SK-MEL-5 (cell line): Measurements from ENCODE around the gene PTPRG. TPM values are rescaled to one million over a fixed set of nuclear protein-coding genes. Genes with fewer than 3 reads are reported as not detected.

Source experiments
- DNase-seq: peaks from one replicate; pipeline ENCODE4 v3.0.0-alpha.2; 2016; ENCODE audit warnings: low read depth, low spot score
- in situ Hi-C: cut with HindIII; loops from 2 replicates; pipeline ENCODE4 v1.10.0; 2016; ENCODE audit warnings: low sequenced_read_pairs, high pct_unique_total_duplicates, low pct_unique_long_range_greater_than_20kb
- total RNA-seq: library from RNA; depleted of rRNA; stranded (reverse); fragments of >200 nt; shearing (Covaris generic); gene quantifications from 2 replicates; pipeline ENCODE4 v1.2.3, GENCODE V29; 2014

The PTPRG gene
- total RNA-seq, 1 experiment from 2014 or later, result 35.3 TPM

DNA sequence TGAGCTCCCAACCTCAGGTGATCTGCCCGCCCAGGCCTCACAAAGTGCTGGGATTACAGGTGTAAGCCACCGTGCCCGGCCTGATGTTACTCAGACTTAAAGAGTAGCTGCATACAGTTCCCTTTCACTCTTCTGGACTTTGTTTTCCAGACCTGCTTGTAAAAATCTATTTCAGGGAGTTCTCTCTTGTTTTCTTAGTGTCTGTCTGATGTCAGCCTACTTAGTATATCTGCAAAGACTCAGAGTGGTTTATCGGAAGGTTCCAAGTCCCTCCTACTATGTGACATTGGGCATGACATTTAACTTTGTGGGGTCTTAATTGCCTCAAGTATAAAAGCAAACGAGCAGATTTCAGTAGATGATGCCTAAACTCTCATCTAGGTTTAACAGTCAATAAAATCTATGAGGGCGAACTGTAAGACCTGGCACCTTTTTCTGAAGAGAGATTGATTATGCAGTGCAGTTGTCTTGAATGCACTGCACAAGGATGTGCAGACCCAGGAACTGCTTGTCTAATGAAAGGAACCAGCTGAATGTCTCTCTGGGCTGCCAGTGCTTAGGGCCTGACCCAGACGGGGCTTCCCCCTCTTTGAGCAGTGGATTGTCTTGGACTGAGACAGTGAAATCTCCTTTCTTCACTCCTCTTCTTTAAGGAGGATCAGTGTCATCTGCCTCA is 301.4 kb downstream of the PTPRG start:
- in situ Hi-C loops, result no loop called here
- no peak for DNase-seq

DNA sequence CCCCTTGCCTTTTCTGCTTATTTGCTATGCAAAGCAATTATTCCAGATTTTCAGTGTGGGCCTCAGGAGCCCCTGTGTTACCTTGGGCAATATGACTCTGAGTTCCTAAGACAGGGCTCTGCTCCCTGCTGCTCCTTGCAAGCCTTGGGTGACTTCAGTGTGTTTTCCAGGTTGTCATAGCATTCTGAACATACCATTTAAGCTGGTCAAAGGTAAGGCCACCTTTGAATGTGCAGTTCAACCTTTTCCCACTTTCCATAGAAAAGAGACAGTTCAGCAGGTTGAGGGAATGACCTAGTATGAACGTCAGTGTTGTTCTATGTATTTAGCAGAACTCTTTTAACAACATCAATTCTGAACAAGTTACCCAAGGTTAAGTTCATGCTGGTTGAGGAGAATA is 302.2 kb downstream of the PTPRG start:
- DNase-seq, result no peak
- in situ Hi-C loops, result no loop called here

GRCh38 chr3:61864886-61865285 is 303.5 kb downstream of the PTPRG start:
- in situ Hi-C loops, result no loop called here
- DNase-seq, result no peak

- in situ Hi-C loops, result no loop called here
- no peak for DNase-seq
Observed at GRCh38 chr3:61865466-61866152, 304.2 kb downstream of the PTPRG start.

DNA sequence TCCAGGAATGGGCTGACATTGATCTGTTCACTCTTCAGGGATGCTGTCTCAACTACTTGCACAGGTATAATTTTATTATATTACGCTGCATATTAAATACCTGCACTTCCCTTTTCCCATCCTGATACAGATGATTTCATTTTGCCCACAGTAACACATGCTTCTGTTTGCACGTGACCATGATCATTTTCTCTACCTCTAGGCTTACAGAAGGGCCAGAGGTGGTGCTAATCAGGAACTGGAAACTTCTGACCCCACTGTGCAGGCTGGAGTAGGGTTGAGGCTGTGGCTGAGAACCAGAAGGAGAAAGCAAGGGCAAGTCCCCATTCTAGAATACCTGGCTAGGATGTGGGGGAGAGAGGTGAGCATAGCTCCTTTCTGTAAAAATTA is 304.8 kb downstream of the PTPRG start:
- in situ Hi-C loops, result no loop called here
- no peak for DNase-seq

- in situ Hi-C loops, result no loop called here
- DNase-seq, result no peak
Observed at GRCh38 chr3:61866961-61867461, 305.6 kb downstream of the PTPRG start.

GRCh38 chr3:61868499-61868898 is 307.1 kb downstream of the PTPRG start:
- in situ Hi-C loops, result no loop called here
- no peak for DNase-seq

DNA sequence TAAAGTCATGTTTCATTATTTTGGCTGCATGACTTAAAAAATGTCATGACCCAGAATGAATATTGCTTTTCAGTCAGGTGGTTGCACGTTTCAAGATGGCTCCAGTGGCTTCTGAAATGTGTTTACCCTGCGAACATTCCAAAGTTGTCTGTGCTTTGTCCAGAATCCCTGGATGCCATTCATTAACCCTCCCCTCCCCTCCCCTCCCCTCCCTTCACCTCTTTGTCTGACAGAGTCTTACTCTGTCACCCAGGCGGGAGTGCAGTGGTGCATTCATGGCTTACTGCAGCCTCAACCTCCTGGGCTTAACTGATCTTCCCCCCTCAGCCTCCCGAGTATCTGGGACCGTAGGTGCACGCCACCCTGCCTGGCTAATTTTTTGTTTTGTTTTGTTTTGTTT is 308.0 kb downstream of the PTPRG start:
- in situ Hi-C loops, result no loop called here
- DNase-seq, result no peak

GRCh38 chr3:61871644-61872043 is 310.3 kb downstream of the PTPRG start:
- in situ Hi-C loops, result no loop called here
- no peak for DNase-seq

DNA sequence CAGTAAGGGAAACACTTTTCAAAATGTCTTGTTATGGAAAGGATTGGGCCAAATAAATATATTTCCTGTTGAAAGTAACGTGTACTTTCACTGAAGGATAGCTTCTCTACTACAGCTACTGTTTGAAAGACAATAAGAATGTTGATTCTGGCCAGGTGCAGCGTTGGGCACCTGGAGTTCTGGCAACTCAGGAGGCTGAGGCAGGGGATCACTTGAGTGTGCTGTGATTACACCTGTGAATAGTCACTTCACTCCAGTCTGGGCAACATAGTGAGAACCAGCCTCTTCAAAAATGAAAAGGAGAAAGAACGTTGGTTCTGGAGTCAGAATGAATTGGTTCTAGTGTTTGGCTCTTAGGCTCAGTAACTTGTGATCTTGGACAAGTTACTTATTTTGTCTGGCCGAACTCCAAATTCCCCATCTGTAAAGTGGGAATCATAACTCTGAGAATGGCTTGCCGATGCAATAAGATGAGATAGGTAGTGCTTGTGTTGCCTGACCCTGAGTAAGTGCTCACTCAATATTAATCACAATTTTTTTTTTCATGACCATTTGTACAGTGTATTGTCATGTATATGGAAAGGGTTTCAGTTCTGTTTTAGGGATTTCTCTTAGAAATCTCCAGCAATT is 310.8 kb downstream of the PTPRG start:
- in situ Hi-C loops, result no loop called here
- DNase-seq, result no peak

GRCh38 chr3:61875046-61875844 is 313.9 kb downstream of the PTPRG start:
- no peak for DNase-seq
- in situ Hi-C loops, result no loop called here

- DNase-seq, result no peak
- in situ Hi-C loops, result no loop called here
Observed at GRCh38 chr3:61875976-61876671, 314.8 kb downstream of the PTPRG start.

DNA sequence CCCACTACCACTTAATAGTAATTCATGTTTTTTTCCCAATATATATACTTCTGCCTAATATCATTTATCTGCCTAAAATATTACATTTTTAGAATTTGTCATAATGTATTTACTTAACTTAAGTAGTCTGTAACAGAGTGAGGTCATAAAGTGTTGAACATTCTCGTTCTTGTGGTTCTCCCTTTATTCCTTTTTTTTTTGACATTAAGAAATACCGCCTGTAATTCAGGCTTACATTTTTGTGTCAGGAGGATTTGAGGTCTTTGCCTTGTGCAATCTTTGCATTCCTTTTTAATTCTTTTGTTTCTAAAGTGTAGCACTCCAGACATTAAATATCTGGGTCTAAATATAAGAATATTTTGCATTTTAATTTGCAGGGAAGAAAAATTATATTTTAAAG is 315.4 kb downstream of the PTPRG start:
- no peak for DNase-seq
- in situ Hi-C loops, result no loop called here

DNA sequence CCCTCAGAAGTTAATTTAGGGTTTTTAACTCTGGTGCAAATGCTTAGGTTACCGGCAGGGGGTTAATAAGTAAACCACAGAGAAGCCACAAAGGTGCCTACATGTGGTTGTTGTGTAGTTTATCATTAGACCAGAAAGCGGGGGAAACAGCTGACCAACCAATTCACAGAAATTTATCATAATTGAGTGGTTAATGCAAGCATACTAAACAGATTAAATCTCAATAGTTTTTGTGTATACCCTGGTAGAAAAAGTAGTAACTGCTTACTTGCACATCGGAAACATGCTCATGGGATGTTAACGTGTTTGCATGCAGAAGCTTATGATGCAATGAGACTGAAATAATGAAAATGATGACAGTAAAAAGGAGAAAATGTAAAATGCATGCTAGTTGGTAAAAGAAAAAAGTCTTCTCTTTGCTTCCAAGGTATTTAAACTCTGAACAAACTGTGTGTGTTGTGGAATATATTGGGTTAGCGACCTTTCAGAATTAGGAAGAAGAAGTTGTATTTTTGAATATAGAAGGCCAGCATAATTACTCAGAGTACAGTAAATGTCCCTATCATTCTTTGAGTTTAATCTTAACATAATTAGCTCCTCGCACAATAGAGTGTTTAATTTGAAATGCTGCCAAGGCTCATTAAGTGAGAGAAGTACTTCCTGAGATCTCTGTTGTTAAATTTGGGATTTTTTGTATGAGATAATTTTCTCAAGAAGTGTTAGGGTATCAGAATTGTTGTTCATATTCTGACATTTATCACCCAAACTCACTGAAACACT is 316.2 kb downstream of the PTPRG start:
- no peak for DNase-seq
- in situ Hi-C loops, result no loop called here

DNA sequence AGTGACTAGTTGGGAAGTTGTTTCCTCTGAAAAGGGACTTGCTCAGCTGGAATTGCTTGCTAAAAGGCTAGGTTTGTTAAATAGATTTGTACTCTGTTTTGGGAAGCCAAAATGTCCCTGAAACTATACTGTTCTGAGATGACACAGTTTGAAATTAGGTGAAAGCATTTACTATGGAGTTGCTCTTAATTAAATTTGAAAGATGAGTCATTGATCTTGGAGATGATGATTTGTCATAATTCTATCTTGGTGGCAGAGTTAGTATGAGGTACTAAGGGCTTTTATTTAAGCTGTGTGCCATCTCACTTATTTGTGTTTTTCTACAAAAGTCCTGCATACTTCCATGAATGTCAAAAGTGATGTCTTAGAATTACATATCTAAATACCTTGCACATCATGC is 320.9 kb downstream of the PTPRG start:
- in situ Hi-C loops, result no loop called here
- no peak for DNase-seq

DNA sequence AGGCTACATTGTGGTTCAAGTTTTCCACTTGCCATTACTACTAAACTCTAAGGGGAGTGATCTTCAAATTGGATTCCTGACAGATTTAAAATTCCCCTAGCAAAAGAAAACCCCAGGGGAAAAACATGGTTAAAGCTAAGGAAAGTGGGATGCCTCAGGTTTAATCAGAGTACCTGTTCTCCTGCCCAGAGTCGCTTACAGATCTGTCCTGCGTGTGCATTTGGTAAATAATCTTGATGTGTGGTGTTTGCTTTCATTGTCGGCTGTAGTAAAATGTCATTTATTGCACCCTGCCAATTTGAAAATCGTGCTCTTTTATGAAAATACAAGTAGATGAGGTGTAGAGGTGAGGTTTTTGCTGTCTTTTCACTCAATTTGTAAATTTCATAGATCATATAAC is 323.4 kb downstream of the PTPRG start:
- in situ Hi-C loops, result no loop called here
- DNase-seq, result no peak

GRCh38 chr3:61885414-61885813 is 324.0 kb downstream of the PTPRG start:
- in situ Hi-C loops, result no loop called here
- no peak for DNase-seq
